ENCODE data around the gene TMEM229A. TPM values are rescaled to one million over a fixed set of nuclear protein-coding genes. Genes with fewer than 3 reads are reported as not detected.

Gene TMEM229A
- total and polyA plus RNA-seq, 2 donors (not counting 3 experiments of a cell fraction or from before 2014, with no cell fraction given): not detected

DNA sequence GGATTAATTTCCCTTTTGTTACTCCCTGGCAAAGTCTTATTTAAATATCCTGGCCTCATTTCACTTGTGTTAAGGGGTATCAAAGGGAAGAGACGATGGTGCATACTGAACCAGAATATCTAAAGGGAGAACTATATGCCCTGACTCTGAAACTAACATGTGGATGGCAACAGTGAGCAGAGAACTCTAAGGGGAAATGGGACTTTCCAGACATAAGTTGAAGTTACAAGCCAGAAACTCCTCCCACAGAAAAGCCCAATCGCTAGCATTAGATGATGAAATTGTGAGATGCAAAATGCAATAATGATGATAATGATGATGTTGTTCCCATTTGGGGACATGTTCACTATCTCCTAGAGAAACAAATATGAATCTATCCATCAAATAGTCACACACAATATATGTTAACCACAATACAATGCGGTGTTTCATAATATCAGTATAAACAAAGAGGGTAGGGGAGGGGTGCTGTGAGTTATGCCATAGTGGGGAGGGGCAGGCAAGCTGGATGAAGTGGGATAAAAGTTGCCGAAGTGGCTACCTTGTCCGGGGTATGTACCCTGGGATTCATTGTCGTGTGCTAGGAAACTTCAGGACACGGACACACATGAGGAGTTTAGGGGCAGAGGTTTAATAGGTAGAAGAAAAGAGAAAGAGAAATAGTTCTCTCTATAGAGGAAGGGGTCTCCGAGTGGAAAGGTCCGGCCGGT, 37.1 kb downstream of the TMEM229A start:
- TF ChIP-seq POLR2A (IDR thresholded peaks at IDR 0.05; ENCODE audit: low read depth, low read length) (no peak), FOS (IDR thresholded peaks at IDR 0.05; ENCODE audit: borderline replicate concordance, insufficient read depth, low read length) (no peak), EZH2 (IDR thresholded peaks at IDR 0.05; ENCODE audit: borderline replicate concordance, low read depth, low read length, severe bottlenecking) (no peak), POLR2AphosphoS5 (IDR thresholded peaks at IDR 0.05; ENCODE audit: insufficient read depth, low read depth, low read length) (no peak), MYC (IDR thresholded peaks at IDR 0.05; ENCODE audit: low read depth, low read length) (no peak), GATA2 (IDR thresholded peaks at IDR 0.05; ENCODE audit: insufficient read depth, insufficient read length, low read depth, low read length) (no peak), JUN (IDR thresholded peaks at IDR 0.05; ENCODE audit: borderline replicate concordance, insufficient read depth, insufficient read length, low read depth) (no peak)
- TF ChIP-seq, protein P1, sequence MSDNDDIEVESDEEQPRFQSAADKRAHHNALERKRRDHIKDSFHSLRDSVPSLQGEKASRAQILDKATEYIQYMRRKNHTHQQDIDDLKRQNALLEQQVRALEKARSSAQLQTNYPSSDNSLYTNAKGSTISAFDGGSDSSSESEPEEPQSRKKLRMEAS (IDR thresholded peaks at IDR 0.05; ENCODE audit: insufficient read depth, insufficient read length): no peak
- TF ChIP-seq, protein P2, sequence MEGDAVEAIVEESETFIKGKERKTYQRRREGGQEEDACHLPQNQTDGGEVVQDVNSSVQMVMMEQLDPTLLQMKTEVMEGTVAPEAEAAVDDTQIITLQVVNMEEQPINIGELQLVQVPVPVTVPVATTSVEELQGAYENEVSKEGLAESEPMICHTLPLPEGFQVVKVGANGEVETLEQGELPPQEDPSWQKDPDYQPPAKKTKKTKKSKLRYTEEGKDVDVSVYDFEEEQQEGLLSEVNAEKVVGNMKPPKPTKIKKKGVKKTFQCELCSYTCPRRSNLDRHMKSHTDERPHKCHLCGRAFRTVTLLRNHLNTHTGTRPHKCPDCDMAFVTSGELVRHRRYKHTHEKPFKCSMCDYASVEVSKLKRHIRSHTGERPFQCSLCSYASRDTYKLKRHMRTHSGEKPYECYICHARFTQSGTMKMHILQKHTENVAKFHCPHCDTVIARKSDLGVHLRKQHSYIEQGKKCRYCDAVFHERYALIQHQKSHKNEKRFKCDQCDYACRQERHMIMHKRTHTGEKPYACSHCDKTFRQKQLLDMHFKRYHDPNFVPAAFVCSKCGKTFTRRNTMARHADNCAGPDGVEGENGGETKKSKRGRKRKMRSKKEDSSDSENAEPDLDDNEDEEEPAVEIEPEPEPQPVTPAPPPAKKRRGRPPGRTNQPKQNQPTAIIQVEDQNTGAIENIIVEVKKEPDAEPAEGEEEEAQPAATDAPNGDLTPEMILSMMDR (IDR thresholded peaks at IDR 0.05; ENCODE audit: extremely low read depth in 1 of 2, insufficient read depth in 1 of 2, low read depth in 1 of 2, low read length in 2 of 2): no peak
- H3K36me3 ChIP-seq (ENCODE audit: control insufficient read depth in 2 of 2, extremely low read depth in 1 of 2, insufficient read depth in 2 of 2, low read length in 2 of 2): no peaks in the 10 kb centered on the region
- H3K9me1 ChIP-seq (replicated peaks; ENCODE audit: control insufficient read depth, extremely low read depth, insufficient read depth, low read length): no peaks in the 10 kb centered on the region
- intact Hi-C loops (cut with micrococcal nuclease) (no loop called here), dilution Hi-C loops (cut with MboI; ENCODE audit: extremely low pct_ligation_motif_present, low sequenced_read_pairs) (no loop called here)
- BruUV-seq (replicated peaks): no TSS peak
- no peaks in the 10 kb centered on the region for H3K9me3 ChIP-seq (replicated peaks; ENCODE audit: control insufficient read depth, insufficient read depth, low read length)
- H3K4me3 ChIP-seq (replicated peaks in 1 of 3; ENCODE audit: insufficient read depth in 1 of 3, low read depth in 1 of 3, low read length in 3 of 3): no peak overlapping the region
- H3K9ac ChIP-seq (replicated peaks; ENCODE audit: extremely low read depth, insufficient read depth, low read length): no peak overlapping the region
- no peak overlapping the region for H3K4me2 ChIP-seq (ENCODE audit: insufficient read depth, low read length)
- no peaks in the 10 kb centered on the region for H3K27me3 ChIP-seq (ENCODE audit: control insufficient read depth in 2 of 2, insufficient read depth in 2 of 2, low read length in 2 of 2)
- FAIRE-seq (no peak), DNase-seq (ENCODE audit: low read depth, low spot score) (no peak)
- no peak overlapping the region for H3K27ac ChIP-seq (ENCODE audit: insufficient read depth, low read depth, low read length)
- no peaks in the 10 kb centered on the region for H3K4me1 ChIP-seq (ENCODE audit: control insufficient read depth, extremely low read depth, insufficient read depth, low read length)
- H3K79me2 ChIP-seq (ENCODE audit: control insufficient read depth, insufficient read depth, low read length): no peaks in the 10 kb centered on the region
- no peaks in the 10 kb centered on the region for H4K20me1 ChIP-seq (replicated peaks; ENCODE audit: control insufficient read depth, extremely low read depth, insufficient read depth, low read length)
- ChIA-PET CTCF (no interaction called here), POLR2A (interaction anchor here (0.6 kb wide), 1 partner anchor 325 kb away, joined by 4 read pairs; no protein-coding TSS in a partner anchor)
- no peak overlapping the region for H2AFZ ChIP-seq (ENCODE audit: low read depth, low read length)
